ENCODE results near the gene DNAH17.

DNA sequence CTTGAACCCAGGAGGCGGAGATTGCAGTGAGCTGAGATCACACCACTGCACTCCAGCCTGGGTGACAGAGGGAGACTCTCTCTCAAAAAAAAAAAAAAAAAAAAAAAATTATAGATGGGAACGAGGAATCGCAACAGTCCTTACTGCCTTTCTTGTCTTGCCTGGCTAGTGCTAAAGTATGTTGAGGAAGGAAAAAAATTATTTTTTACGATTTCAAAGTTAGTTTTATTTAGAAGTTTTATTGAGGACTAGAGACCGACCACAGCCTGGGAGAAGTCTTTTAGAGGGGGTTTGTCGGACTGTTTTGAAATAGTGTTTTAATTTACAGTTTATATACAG, 15.8 kb upstream of the DNAH17 start:
- TF ChIP-seq, protein P1, sequence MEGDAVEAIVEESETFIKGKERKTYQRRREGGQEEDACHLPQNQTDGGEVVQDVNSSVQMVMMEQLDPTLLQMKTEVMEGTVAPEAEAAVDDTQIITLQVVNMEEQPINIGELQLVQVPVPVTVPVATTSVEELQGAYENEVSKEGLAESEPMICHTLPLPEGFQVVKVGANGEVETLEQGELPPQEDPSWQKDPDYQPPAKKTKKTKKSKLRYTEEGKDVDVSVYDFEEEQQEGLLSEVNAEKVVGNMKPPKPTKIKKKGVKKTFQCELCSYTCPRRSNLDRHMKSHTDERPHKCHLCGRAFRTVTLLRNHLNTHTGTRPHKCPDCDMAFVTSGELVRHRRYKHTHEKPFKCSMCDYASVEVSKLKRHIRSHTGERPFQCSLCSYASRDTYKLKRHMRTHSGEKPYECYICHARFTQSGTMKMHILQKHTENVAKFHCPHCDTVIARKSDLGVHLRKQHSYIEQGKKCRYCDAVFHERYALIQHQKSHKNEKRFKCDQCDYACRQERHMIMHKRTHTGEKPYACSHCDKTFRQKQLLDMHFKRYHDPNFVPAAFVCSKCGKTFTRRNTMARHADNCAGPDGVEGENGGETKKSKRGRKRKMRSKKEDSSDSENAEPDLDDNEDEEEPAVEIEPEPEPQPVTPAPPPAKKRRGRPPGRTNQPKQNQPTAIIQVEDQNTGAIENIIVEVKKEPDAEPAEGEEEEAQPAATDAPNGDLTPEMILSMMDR (IDR thresholded peaks at IDR 0.05; ENCODE audit: extremely low read depth in 1 of 2, insufficient read depth in 1 of 2, low read depth in 1 of 2, low read length in 2 of 2): no peak
- no peak for TF ChIP-seq EZH2 (IDR thresholded peaks at IDR 0.05; ENCODE audit: borderline replicate concordance, low read depth, low read length, severe bottlenecking)
- no peak for TF ChIP-seq JUN (IDR thresholded peaks at IDR 0.05; ENCODE audit: borderline replicate concordance, insufficient read depth, insufficient read length, low read depth)
- TF ChIP-seq, protein P2, sequence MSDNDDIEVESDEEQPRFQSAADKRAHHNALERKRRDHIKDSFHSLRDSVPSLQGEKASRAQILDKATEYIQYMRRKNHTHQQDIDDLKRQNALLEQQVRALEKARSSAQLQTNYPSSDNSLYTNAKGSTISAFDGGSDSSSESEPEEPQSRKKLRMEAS (IDR thresholded peaks at IDR 0.05; ENCODE audit: insufficient read depth, insufficient read length): no peak
- no peak for TF ChIP-seq POLR2AphosphoS5 (IDR thresholded peaks at IDR 0.05; ENCODE audit: insufficient read depth, low read depth, low read length)
- no peak for TF ChIP-seq MYC (IDR thresholded peaks at IDR 0.05; ENCODE audit: low read depth, low read length)
- TF ChIP-seq POLR2A (IDR thresholded peaks at IDR 0.05; ENCODE audit: low read depth, low read length): no peak
- TF ChIP-seq GATA2 (IDR thresholded peaks at IDR 0.05; ENCODE audit: insufficient read depth, insufficient read length, low read depth, low read length): no peak
- TF ChIP-seq FOS (IDR thresholded peaks at IDR 0.05; ENCODE audit: borderline replicate concordance, insufficient read depth, low read length): no peak

Data from endothelial cell of umbilical vein (primary cell).